ENCODE results near the gene GNG7.

DNA sequence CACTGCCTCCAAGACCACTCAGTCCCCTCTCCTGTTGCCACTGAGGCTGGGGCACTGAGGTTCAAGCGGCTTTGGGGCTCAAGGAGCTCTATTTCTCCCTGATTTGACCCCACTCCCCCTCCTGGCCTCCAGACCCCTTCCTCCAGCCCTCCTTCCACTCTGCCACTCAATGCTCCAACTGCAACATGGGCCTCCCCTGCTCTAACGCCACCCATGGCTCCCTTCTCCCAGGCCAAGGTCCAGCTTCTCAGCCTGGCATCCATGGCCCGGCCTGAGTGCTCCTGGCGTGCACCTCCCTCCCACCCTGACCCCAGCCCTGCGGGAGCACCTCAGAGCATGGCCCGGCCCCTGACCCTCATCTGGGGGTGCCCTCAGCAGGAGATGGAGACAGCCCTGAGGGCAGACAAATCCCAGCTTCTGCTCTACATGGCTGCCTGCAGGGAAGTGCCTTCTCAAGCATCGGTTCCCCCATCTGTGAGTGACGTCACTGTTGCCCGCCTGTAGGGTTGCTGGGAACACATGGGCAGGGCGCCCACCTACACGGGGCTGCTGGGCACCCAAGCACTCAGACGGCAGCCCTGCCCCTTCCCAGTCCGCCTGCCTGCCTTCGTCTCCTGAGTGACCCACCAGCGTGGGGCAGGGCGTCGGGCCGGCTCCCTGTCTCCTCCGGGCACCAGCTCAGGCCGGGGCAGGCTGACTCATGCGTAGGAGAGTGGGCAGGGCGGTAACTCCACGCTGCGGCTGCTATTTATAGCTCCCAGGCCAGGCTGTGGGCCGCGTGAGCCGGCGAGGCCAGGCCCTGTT lies 20.2 kb upstream of the GNG7 start:
- TF ChIP-seq POLR2A (IDR thresholded peaks at IDR 0.05; ENCODE audit: low read depth, low read length) (no peak), POLR2AphosphoS5 (IDR thresholded peaks at IDR 0.05; ENCODE audit: low read depth, low read length) (no peak), TAF1 (IDR thresholded peaks at IDR 0.05; ENCODE audit: low read depth, low read length) (no peak), PAX5 (IDR thresholded peaks at IDR 0.05; ENCODE audit: insufficient read depth, low read length, severe bottlenecking) (no peak)

Data from GM12891 (cell line).